HCT116 (cell line): ENCODE measurements around the gene PEX12.
"Not testable (repeated sequence)": the region's sequence is repeated elsewhere in the genome, so short reads cannot be mapped to it uniquely, and the experiment has no call there.

Experiments used
- EZH2 ChIP-seq: fragments of 200-600 bp; sonication (generic); IDR thresholded peaks from 2 replicates; pipeline ENCODE4 v1.6.1; 2017; ENCODE audit warnings: antibody characterized with exemption, mixed run types
- MAX ChIP-seq: IDR thresholded peaks from 2 replicates; pipeline ENCODE4 v1.6.1; 2012
- ZNF274 ChIP-seq: fragments of 200-500 bp; sonication (Bioruptor generic); IDR thresholded peaks from 2 replicates; pipeline ENCODE4 v1.6.1; 2014; ENCODE audit warnings: mild to moderate bottlenecking, low read depth, low read length, inconsistent platforms

DNA sequence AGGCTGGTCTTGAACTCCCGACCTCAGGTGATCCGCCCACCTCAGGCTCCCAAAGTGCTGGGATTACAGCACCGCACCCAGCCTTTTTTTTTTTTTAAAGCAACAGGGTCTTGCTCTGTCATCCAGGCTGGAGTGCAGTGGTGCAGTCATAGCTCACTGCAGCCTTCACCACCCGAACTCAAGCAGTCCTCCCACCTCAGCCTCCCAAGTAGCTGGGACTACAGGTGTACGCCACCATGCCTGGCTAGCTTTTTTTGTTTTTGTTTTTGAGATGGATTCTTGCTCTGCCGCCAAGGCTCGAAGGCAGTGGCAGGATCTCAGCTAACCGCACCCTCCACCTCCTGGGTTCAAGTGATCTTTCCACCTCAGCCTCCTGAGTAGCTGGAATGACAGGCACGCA, 43.0 kb downstream of the PEX12 start:
- TF ChIP-seq ZNF274, EZH2, MAX: not testable (repeated sequence)
